ENCODE data around the gene ADGRE3.
"Not testable (repeated sequence)": the region's sequence is repeated elsewhere in the genome, so short reads cannot be mapped to it uniquely, and the experiment has no call there.

The ADGRE3 gene

GRCh38 chr19:14603990-14604387, 70.7 kb downstream of the ADGRE3 start:
- no peak for DNase-seq (ENCODE audit: low read depth in 2 of 2)

DNA sequence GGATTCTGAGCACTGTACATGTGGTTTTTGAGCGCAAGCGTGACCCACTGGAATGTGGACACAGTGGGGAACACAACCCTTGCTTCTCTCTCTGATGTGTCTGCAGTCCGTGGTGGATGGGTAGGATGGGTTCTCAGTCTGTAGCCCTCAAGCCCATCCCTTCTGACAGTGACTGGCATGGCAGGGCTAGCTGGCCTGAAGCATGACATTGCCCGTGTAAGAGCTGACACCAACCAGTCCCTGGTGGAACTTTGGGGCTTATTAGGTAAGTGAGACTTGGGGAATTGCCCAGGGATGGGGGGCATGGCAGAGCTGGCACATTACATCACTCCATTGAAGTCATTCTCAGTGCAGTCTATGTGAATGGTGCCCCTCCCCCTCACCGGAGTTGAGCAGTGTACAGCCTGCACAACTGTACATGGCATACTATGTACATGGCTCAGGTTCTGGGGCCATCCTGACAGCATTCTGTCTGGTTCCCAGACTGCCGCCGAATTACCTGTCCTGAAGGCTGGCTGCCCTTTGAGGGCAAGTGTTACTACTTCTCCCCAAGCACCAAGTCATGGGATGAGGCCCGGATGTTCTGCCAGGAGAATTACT, 75.0 kb downstream of the ADGRE3 start:
- DNase-seq (ENCODE audit: low read depth in 2 of 2) = no peak

DNA sequence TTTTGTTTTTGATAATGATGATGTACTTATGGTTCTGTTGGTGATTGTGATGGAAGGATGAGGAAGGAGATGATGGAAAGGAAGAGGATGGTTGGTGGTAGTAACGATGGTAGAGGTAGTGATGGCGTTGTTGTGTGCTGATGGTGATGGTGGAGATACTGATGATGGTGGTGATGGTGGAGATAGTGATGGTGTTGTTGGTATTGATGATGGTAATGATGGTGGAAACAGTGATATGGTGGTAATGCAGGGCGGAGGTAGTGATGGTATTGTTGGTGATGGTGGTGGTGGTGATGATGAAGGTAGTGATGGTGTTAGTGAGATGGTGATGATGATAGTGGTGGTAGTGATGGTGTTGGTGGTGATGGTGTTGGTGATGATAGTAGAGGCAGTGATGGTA, 79.1 kb downstream of the ADGRE3 start:
- DNase-seq (ENCODE audit: low read depth in 2 of 2) = no peak

DNA sequence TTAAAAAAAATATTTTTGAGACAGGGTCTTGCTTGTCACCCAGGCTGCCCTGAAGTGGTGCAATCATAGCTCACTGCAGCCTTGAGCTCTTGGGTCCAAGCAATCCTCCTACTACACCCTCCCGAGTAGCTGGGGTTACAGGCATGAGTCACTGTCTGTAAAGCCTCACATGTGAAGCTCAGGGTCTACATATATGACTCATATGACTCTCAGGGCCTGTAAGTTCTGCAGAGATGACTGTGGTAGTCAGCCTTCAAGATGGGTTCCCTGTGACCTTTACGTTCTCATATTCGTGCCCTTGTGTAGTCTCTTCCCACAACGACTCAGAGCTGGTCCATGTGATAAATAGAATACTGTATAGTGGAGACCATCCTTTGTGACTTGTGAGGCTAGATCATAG, 85.2 kb downstream of the ADGRE3 start:
- DNase-seq (ENCODE audit: low read depth in 2 of 2) = not testable (repeated sequence)

DNA sequence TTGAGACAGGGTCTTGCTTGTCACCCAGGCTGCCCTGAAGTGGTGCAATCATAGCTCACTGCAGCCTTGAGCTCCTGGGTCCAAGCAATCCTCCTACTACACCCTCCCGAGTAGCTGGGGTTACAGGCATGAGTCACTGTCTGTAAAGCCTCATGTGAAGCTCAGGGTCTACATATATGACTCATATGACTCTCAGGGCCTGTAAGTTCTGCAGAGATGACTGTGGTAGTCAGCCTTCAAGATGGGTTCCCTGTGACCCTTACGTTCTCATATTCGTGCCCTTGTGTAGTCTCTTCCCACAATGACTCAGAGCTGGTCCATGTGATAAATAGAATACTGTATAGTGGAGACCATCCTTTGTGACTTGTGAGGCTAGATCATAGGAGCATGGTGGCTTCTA, 89.5 kb downstream of the ADGRE3 start:
- peak in 1 of 2 donors; percentile 13 for DNase-seq (ENCODE audit: low read depth in 2 of 2)

DNA sequence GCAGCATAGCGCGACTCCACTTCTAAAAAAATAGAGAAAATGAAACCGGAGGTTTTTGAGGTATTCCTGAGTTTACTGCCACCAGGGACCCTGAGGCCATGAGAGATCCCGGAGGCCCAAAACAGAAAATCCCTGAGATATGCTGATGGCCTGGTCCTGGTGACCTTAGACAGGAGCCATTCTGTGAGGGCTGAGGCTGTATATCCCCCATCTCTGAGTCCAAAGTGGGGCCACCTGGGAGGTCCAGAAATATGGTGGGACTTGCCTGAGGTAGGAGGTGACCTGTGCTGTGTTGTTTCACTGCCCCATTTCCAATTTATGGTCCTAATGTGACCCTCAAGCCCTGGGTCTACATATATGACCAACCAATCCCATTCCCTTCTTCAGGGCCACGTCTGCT, 90.3 kb downstream of the ADGRE3 start:
- DNase-seq (ENCODE audit: low read depth in 2 of 2) = not testable (repeated sequence)

GRCh38 chr19:14582894-14583340, 91.7 kb downstream of the ADGRE3 start, which contains the start of gene CLEC17A:
CLEC17A (plus strand) TSS chr19:14583084; CDS start chr19:14583161, 77 bp downstream.
- DNase-seq (ENCODE audit: low read depth in 2 of 2) = no peak

DNA sequence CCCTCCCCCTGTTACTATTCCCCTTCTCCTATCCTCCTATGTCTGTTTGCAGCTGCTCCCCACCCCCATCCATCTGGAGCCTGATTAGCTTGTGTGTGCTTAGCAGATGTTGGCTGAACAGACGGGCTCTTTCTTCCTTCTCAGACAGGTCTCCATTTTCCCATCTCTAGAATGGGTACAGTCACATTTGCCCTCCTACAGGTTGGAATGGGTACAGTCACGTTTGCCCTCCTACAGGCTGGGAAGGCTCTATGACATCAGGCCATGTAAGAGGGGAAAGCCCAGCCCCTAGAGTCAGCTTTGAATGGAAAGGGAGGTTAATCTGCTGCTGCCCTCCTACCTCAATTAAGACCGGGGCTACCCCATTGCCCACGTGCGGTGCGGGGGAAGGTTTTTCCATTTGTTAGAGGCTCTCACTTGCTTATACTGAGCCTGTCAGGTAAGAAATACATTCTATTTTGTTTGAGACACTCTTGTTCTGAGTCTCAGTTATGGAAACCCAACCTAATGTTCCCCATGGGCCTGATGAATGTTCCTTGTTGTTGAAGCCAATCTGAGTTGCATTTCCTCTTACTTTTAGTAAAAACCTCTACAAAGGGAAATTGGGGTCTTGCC, 93.9 kb downstream of the ADGRE3 start:
- peak in 1 of 2 donors; percentile 27 for DNase-seq (ENCODE audit: low read depth in 2 of 2)

DNA sequence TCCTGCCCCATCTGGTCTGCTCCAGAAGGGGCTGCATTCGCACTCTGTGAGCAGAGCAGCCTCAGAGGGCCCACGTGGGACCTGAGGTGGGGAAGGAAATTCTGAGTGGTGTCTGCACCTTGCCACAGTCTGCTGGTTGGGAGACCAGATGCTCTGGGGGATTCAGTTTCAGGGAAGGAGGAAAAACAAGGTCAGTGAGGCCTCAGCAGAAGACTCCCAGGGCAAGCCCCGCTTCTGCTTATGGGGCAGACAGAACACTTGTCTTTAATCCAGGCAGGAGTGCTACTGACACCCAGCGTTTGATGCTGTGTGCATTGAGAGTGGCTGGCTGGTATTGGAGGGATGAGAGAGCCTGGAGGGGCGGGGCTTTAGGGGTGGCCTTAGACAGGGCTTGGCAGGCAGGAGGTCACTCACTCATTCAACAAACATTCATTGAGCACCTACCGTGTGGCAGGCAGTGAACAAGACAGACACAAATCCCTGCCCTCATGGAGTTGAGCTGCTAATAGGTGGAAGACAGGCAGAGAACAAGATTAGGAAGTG, 96.7 kb downstream of the ADGRE3 start:
- DNase-seq (ENCODE audit: low read depth in 2 of 2) = no peak

DNA sequence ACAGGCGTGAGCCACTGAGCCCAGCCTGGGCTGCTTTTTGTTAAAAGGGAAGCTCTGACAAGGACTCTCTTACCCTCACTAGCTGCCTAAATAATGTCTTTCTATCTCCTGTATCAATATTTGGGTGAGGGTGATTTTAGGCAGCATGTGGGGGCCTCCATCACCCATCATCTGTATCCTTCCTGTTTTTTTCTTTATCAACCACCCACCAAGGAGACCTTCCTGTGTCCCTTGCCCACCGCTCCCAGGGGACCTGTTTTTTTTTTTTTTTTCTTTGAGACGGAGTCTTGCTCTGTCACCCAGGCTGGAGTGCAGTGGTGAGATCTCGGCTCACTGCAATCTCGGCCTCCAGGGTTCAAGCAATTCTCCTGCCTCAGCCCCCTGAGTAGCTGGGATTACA, 97.4 kb downstream of the ADGRE3 start:
- no peak for DNase-seq (ENCODE audit: low read depth in 2 of 2)

DNA sequence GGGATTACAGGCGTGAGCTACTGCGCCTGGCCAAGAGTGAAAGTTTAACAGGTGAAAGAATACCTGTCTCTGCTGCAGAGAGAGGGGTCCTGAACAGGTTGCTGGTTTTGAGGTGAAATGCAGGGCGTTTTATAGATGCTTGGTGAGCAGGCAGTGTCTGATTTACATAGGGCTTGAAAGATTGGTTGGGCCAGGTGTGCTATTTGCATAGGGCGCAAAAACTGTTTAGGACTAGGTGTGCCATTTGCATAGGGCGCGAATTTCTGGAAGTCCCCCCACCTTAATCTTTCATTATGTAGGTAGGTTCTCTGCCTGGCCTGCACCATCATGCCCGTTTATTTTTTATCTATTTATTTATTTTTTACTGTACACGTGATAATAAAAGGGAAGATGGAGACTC, 98.3 kb downstream of the ADGRE3 start:
- no peak for DNase-seq (ENCODE audit: low read depth in 2 of 2)

DNA sequence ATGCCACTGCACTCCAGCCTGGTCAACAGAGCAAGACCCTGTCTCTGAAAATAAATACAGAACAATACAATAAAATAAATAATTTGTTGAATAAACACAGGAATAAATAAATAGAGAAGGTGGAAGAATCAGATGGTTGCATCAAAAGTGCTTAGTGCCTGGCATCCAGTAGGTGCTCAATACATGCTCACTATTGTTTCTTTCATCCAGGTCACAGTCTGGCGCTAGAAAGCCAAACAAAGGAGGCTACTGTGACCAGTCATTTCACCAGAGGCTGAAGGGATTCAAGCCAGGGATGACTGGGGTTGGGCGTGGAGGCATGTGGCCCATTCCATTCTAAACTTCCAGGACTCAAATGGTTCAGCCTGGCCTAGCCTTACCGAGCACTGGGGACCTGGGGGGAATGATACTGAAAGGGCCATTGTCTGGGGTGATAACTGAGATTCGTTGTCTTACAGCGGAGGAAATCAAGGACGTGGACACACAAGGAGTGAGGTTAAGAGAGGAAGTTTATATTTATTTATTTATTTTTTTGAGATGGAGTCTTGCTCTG, 99.1 kb downstream of the ADGRE3 start:
- no peak for DNase-seq (ENCODE audit: low read depth in 2 of 2)

GRCh38 chr19:14571695-14572490, 102.8 kb downstream of the ADGRE3 start, which contains the start of gene NDUFB7:
NDUFB7 (minus strand) TSS chr19:14572066; CDS start chr19:14572000, 66 bp downstream.
- DNase-seq (ENCODE audit: low read depth in 2 of 2) = peak; percentile 77 to 82

GRCh38 chr19:14570864-14571527, 103.6 kb downstream of the ADGRE3 start:
- DNase-seq (ENCODE audit: low read depth in 2 of 2) = no peak
